SU-DHL-6 (cell line): ENCODE results near the gene SREBF1.

Experiments
- CTCF ChIP-seq: fragments of 200-600 bp; sonication (generic); IDR thresholded peaks from one replicate; pipeline ENCODE4 v1.5.1; 2017; ENCODE audit warnings: antibody characterized with exemption, mild to moderate bottlenecking, low read length, moderate library complexity; ENCODE audit not compliant: insufficient read depth, poor library complexity, severe bottlenecking
- EZH2phosphoT487 ChIP-seq: fragments of 200-600 bp; sonication (generic), shearing (Covaris generic); conservative IDR thresholded peaks from 2 replicates; pipeline ENCODE4 v1.6.1; 2018; ENCODE audit warnings: mild to moderate bottlenecking, antibody characterized with exemption, low read length, moderate library complexity, mixed read lengths

DNA sequence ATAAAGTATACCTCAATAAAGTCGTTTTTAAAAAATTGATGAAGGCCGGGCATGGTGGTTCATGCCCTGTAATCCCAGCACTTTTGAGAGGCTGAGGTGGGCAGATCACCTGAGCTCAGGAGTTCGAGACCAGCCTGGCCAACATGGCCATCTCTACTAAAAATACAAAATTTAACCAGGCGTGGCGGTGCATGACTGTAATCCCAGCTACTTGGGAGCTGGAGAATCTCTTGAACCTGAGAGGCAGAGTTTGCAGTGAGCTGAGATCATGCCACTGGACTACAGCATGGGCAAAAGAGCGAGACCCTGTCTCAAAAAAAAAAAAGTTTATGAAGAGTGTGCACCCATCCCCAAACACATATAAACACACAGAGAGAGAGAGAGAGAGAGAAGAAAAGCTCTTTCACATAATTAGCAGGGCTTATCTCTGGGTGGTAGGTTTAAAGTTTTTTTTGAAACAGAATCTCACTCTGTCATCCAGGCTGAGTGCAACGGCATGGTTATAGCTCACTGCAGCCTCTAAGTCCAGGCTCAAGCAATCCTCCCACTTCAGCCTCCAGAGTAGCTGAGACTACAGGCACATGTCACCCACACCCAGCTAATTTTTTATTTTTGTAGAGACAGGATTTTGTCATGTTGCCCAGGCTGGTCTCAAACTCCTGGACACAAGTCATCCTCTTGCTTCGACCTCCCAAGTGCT lies 3.0 kb downstream of the SREBF1 start:
- TF ChIP-seq CTCF = no peak
- no peak for TF ChIP-seq EZH2phosphoT487
